ENCODE measurements around the gene MED13. TPM values are rescaled to one million over a fixed set of nuclear protein-coding genes. Genes with fewer than 3 reads are reported as not detected.
"Not testable (repeated sequence)": the region's sequence is repeated elsewhere in the genome, so short reads cannot be mapped to it uniquely, and the experiment has no call there.

Gene MED13
- total RNA-seq, 4 donors from 2014 or later: 54.2 to 83.6 (median 61.8) TPM

GRCh38 chr17:61942085-61942484 is 123.0 kb downstream of the MED13 start:
- no peak for TF ChIP-seq POLR2A (IDR thresholded peaks at IDR 0.05)
- no peak for TF ChIP-seq CTCF (IDR thresholded peaks at IDR 0.05)
- 92 to 99% methylated on average over 2 of the region's 2 CpGs for WGBS, 2 donors
- intact Hi-C loops (cut with DNase I; ENCODE audit: low total_unique reads): loop anchor here (5.0 kb wide), 1 partner anchor 920 kb away; no protein-coding TSS in a partner anchor
- no peak overlapping the region for H3K4me3 ChIP-seq (ENCODE audit: low read depth, poor library complexity, severe bottlenecking)
- DNase-seq (ENCODE audit: low spot score in 2 of 2): no peak

- TF ChIP-seq POLR2A (IDR thresholded peaks at IDR 0.05) (no peak), CTCF (IDR thresholded peaks at IDR 0.05) (no peak)
- intact Hi-C loops (cut with DNase I; ENCODE audit: low total_unique reads): no loop called here
- no peak for DNase-seq (ENCODE audit: low spot score in 2 of 2)
- 53 to 54% methylated on average over 4 of the region's 4 CpGs for WGBS, 2 donors
- H3K4me3 ChIP-seq (ENCODE audit: low read depth, poor library complexity, severe bottlenecking): no peak overlapping the region
These were observed 137.0 kb downstream of the MED13 start for GRCh38 chr17:61928101-61928436.

- intact Hi-C loops (cut with DNase I; ENCODE audit: low total_unique reads): no loop called here
- 1% methylated on average over 51 to 58 of the region's 58 CpGs for WGBS, 2 donors
- no peak for TF ChIP-seq CTCF (IDR thresholded peaks at IDR 0.05)
- TF ChIP-seq POLR2A (IDR thresholded peaks at IDR 0.05): no peak
- peak; percentile 94 to 99 for DNase-seq (ENCODE audit: low spot score in 2 of 2)
- H3K4me3 ChIP-seq (ENCODE audit: low read depth, poor library complexity, severe bottlenecking): peak within 1 kb of the TSS; percentile 64
These were observed 137.6 kb downstream of the MED13 start, which contains the start of gene INTS2 for GRCh38 chr17:61927208-61928100. TSS of gene INTS2 (minus strand) at chr17:61927982. CDS start at chr17:61926644, 1,338 bp downstream.

GRCh38 chr17:61926826-61927207 is 138.3 kb downstream of the MED13 start:
- intact Hi-C loops (cut with DNase I; ENCODE audit: low total_unique reads): no loop called here
- DNase-seq (ENCODE audit: low spot score in 2 of 2): no peak

GRCh38 chr17:61915162-61915561 is 149.9 kb downstream of the MED13 start:
- intact Hi-C loops (cut with DNase I; ENCODE audit: low total_unique reads): loop anchor here (10.0 kb wide), 1 partner anchor 130 kb away; no protein-coding TSS in a partner anchor
- DNase-seq (ENCODE audit: low spot score in 2 of 2): not testable (repeated sequence)

More at GRCh38 chr17:61926826-61927207, 138.3 kb downstream of the MED13 start:
- peak overlapping the region; percentile 64 for H3K4me3 ChIP-seq (ENCODE audit: low read depth, poor library complexity, severe bottlenecking)
- WGBS, 2 donors: 5 to 7% methylated on average over 4 of the region's 4 CpGs
- TF ChIP-seq CTCF (IDR thresholded peaks at IDR 0.05): no peak
- no peak for TF ChIP-seq POLR2A (IDR thresholded peaks at IDR 0.05)

GRCh38 chr17:61908292-61909037 is 156.6 kb downstream of the MED13 start:
- DNase-seq (ENCODE audit: low spot score in 2 of 2): no peak
- TF ChIP-seq CTCF (IDR thresholded peaks at IDR 0.05) (no peak), POLR2A (IDR thresholded peaks at IDR 0.05) (no peak)
- intact Hi-C loops (cut with DNase I; ENCODE audit: low total_unique reads): no loop called here
- no peak overlapping the region for H3K4me3 ChIP-seq (ENCODE audit: low read depth, poor library complexity, severe bottlenecking)
- WGBS, 2 donors: 81 to 91% methylated on average over 7 of the region's 7 CpGs

More at GRCh38 chr17:61915162-61915561, 149.9 kb downstream of the MED13 start:
- not testable (repeated sequence) for H3K4me3 ChIP-seq (ENCODE audit: low read depth, poor library complexity, severe bottlenecking)
- WGBS, 2 donors: 97 to 98% methylated on average over 15 of the region's 15 CpGs
